Neural cell (in vitro differentiated cells): Measurements from ENCODE around the gene FBXO3.

ENCODE experiments used
- CTCF ChIP-seq: fragments of 450-650 bp; IDR thresholded peaks from 2 replicates; pipeline ENCODE4 v1.5.1; 2014; ENCODE audit warnings: antibody characterized with exemption, mild to moderate bottlenecking, moderate library complexity; ENCODE audit not compliant: poor library complexity, severe bottlenecking
- EZH2 ChIP-seq: fragments of 200-600, 300-800 bp; shearing (Covaris generic), sonication (generic); IDR thresholded peaks from 2 replicates; pipeline ENCODE4 v1.6.1; 2014; ENCODE audit warnings: antibody characterized with exemption, low read length, borderline replicate concordance, mild to moderate bottlenecking; ENCODE audit not compliant: insufficient read depth, poor library complexity, severe bottlenecking
- MXI1 ChIP-seq: fragments of 450-650 bp; conservative IDR thresholded peaks from 2 replicates; pipeline ENCODE4 v1.6.1; 2014; ENCODE audit warnings: antibody characterized with exemption, mild to moderate bottlenecking; ENCODE audit not compliant: poor library complexity, severe bottlenecking
- POLR2AphosphoS5 ChIP-seq: IDR thresholded peaks from 2 replicates; pipeline ENCODE4 v1.6.1; 2012
- RAD21 ChIP-seq: fragments of 450-650 bp; conservative IDR thresholded peaks from 2 replicates; pipeline ENCODE4 v1.6.1; 2014; ENCODE audit warnings: antibody characterized with exemption, mild to moderate bottlenecking, moderate library complexity
- SMC3 ChIP-seq: fragments of 450-650 bp; conservative IDR thresholded peaks from 2 replicates; pipeline ENCODE4 v1.6.1; 2014; ENCODE audit warnings: antibody characterized with exemption, mild to moderate bottlenecking, moderate library complexity; ENCODE audit not compliant: poor library complexity
- TAF1 ChIP-seq: IDR thresholded peaks from 2 replicates; pipeline ENCODE4 v1.6.1; 2012; ENCODE audit warnings: low read depth

- TF ChIP-seq SMC3 (no peak), POLR2AphosphoS5 (no peak), EZH2 (no peak), RAD21 (no peak), MXI1 (no peak), TAF1 (no peak), CTCF (no peak)
These were observed 77.9 kb downstream of the FBXO3 start for GRCh38 chr11:33696411-33696810.
